ENCODE results near the gene CYB561D1.
A peak's percentile ranks its signal among the peaks of the same experiment; 100 is the strongest.

The CYB561D1 gene

GRCh38 chr1:109487261-109487660 lies 6.6 kb upstream of the CYB561D1 start:
- peaks cover 6% of the 10 kb centered on the region for H3K27me3 ChIP-seq (ENCODE audit: control insufficient read depth, low read length)
- no peak overlapping the region for H3K27ac ChIP-seq (ENCODE audit: low read depth, low read length)
- H3K79me2 ChIP-seq (ENCODE audit: control insufficient read depth, low read length): peaks cover 14% of the 10 kb centered on the region
- H3K4me1 ChIP-seq (ENCODE audit: control insufficient read depth, low read length): peaks cover 23% of the 10 kb centered on the region
- H3K9me2 ChIP-seq (replicated peaks; ENCODE audit: control insufficient read depth, low read length): no peaks in the 10 kb centered on the region
- no peak overlapping the region for H3K4me3 ChIP-seq (ENCODE audit: low read length)
- TF ChIP-seq CTCF (IDR thresholded peaks at IDR 0.05; ENCODE audit: low read depth, low read length, poor library complexity, severe bottlenecking) (no peak), EZH2phosphoT487 (IDR thresholded peaks at IDR 0.05; ENCODE audit: borderline replicate concordance, low read length) (no peak)
- no peaks in the 10 kb centered on the region for H3K9me3 ChIP-seq (ENCODE audit: control insufficient read depth, insufficient read depth, low read length)
- no peaks in the 10 kb centered on the region for H4K20me1 ChIP-seq (ENCODE audit: control insufficient read depth, insufficient read depth, low read depth, low read length)
- no peak overlapping the region for H3K4me2 ChIP-seq (ENCODE audit: low read length)
- H3K36me3 ChIP-seq (ENCODE audit: control insufficient read depth, low read length): peaks cover 21% of the 10 kb centered on the region
- no peaks in the 10 kb centered on the region for H3F3A ChIP-seq (ENCODE audit: control insufficient read depth, insufficient read depth)

GRCh38 chr1:109488201-109488600 lies 5.7 kb upstream of the CYB561D1 start:
- Histone ChIP-seq H3K4me3 (ENCODE audit: low read length) (no peak overlapping the region), H3K79me2 (ENCODE audit: control insufficient read depth, low read length) (peaks cover 14% of the 10 kb centered on the region), H3K4me2 (ENCODE audit: low read length) (no peak overlapping the region), H3F3A (ENCODE audit: control insufficient read depth, insufficient read depth) (no peaks in the 10 kb centered on the region), H3K4me1 (ENCODE audit: control insufficient read depth, low read length) (peaks cover 18% of the 10 kb centered on the region), H3K9me3 (ENCODE audit: control insufficient read depth, insufficient read depth, low read length) (no peaks in the 10 kb centered on the region), H3K27ac (ENCODE audit: low read depth, low read length) (no peak overlapping the region), H3K27me3 (ENCODE audit: control insufficient read depth, low read length) (no peaks in the 10 kb centered on the region), H3K36me3 (ENCODE audit: control insufficient read depth, low read length) (peaks cover 21% of the 10 kb centered on the region), H3K9me2 (replicated peaks; ENCODE audit: control insufficient read depth, low read length) (no peaks in the 10 kb centered on the region), H4K20me1 (ENCODE audit: control insufficient read depth, insufficient read depth, low read depth, low read length) (no peaks in the 10 kb centered on the region)
- TF ChIP-seq EZH2phosphoT487 (IDR thresholded peaks at IDR 0.05; ENCODE audit: borderline replicate concordance, low read length) (no peak), CTCF (IDR thresholded peaks at IDR 0.05; ENCODE audit: low read depth, low read length, poor library complexity, severe bottlenecking) (peak; percentile 36)

- no peaks in the 10 kb centered on the region for H3K9me2 ChIP-seq (replicated peaks; ENCODE audit: control insufficient read depth, low read length)
- H3K79me2 ChIP-seq (ENCODE audit: control insufficient read depth, low read length): peaks cover 14% of the 10 kb centered on the region
- H4K20me1 ChIP-seq (ENCODE audit: control insufficient read depth, insufficient read depth, low read depth, low read length): no peaks in the 10 kb centered on the region
- no peak overlapping the region for H3K27ac ChIP-seq (ENCODE audit: low read depth, low read length)
- no peaks in the 10 kb centered on the region for H3K27me3 ChIP-seq (ENCODE audit: control insufficient read depth, low read length)
- H3K4me2 ChIP-seq (ENCODE audit: low read length): no peak overlapping the region
- no peaks in the 10 kb centered on the region for H3K9me3 ChIP-seq (ENCODE audit: control insufficient read depth, insufficient read depth, low read length)
- no peak overlapping the region for H3K4me3 ChIP-seq (ENCODE audit: low read length)
- no peak for TF ChIP-seq CTCF (IDR thresholded peaks at IDR 0.05; ENCODE audit: low read depth, low read length, poor library complexity, severe bottlenecking)
- no peak for TF ChIP-seq EZH2phosphoT487 (IDR thresholded peaks at IDR 0.05; ENCODE audit: borderline replicate concordance, low read length)
- no peaks in the 10 kb centered on the region; the same call in 1 of the 2 replicates for H3F3A ChIP-seq (ENCODE audit: control insufficient read depth, insufficient read depth)
- peaks cover 20% of the 10 kb centered on the region for H3K4me1 ChIP-seq (ENCODE audit: control insufficient read depth, low read length)
- peaks cover 21% of the 10 kb centered on the region for H3K36me3 ChIP-seq (ENCODE audit: control insufficient read depth, low read length)
Observed at GRCh38 chr1:109488696-109489095, 5.2 kb upstream of the CYB561D1 start.

Data from DOHH2 (cell line).